MM.1S (cell line): Measurements from ENCODE around the gene MSI2.

Experiments used
- DNase-seq: peaks from one replicate; pipeline ENCODE4 v3.0.0-alpha.2; 2015
- H2AFZ ChIP-seq: fragments of 300-600 bp; sonication (generic); 2 replicates; pipeline ENCODE4 v1.6.0; 2016; ENCODE audit warnings: antibody characterized with exemption, low read length
- H3F3A ChIP-seq: fragments of 300-600 bp; sonication (generic); 2 replicates; pipeline ENCODE4 v1.6.1; 2016; ENCODE audit warnings: mild to moderate bottlenecking, antibody characterized with exemption, low read length, moderate library complexity, mixed read lengths; ENCODE audit not compliant: insufficient read depth
- H3K27ac ChIP-seq: fragments of 300-600 bp; sonication (generic); 2 replicates; pipeline ENCODE4 v1.5.1; 2016; ENCODE audit warnings: mild to moderate bottlenecking, low read length
- H3K27me3 ChIP-seq: fragments of 300-600 bp; sonication (generic); replicated peaks from 2 replicates; pipeline ENCODE4 v1.6.0; 2016; ENCODE audit warnings: low read length; ENCODE audit not compliant: insufficient read depth
- H3K36me3 ChIP-seq: fragments of 300-600 bp; sonication (generic); replicated peaks from 2 replicates; pipeline ENCODE4 v1.6.1; 2016; ENCODE audit warnings: mild to moderate bottlenecking, low read length, mixed read lengths; ENCODE audit not compliant: insufficient read depth
- H3K4me1 ChIP-seq: fragments of 300-600 bp; sonication (generic); 2 replicates; pipeline ENCODE4 v1.6.1; 2016; ENCODE audit warnings: low read length, mixed read lengths
- H3K4me2 ChIP-seq: fragments of 300-600 bp; sonication (generic); 2 replicates; pipeline ENCODE4 v1.6.0; 2016; ENCODE audit warnings: low read depth, low read length
- H3K4me3 ChIP-seq: fragments of 300-600 bp; sonication (generic); 2 replicates; pipeline ENCODE4 v1.5.1; 2016; ENCODE audit warnings: low read length, mixed read lengths
- H3K79me2 ChIP-seq: fragments of 300-600 bp; sonication (generic); 2 replicates; pipeline ENCODE4 v1.6.1; 2016; ENCODE audit warnings: mixed run types, low read length, mixed read lengths
- H3K9ac ChIP-seq: fragments of 300-600 bp; sonication (generic); 2 replicates; pipeline ENCODE4 v1.6.1; 2016; ENCODE audit warnings: low read length, mixed read lengths
- H3K9me2 ChIP-seq: fragments of 300-600 bp; sonication (generic); replicated peaks from 2 replicates; pipeline ENCODE4 v1.6.1; 2016; ENCODE audit warnings: mild to moderate bottlenecking, low read length, mixed read lengths; ENCODE audit not compliant: insufficient read depth
- H3K9me3 ChIP-seq: fragments of 300-600 bp; sonication (generic); replicated peaks from 2 replicates; pipeline ENCODE4 v1.6.1; 2016; ENCODE audit warnings: mild to moderate bottlenecking, low read length, mixed read lengths; ENCODE audit not compliant: insufficient read depth
- H4K20me1 ChIP-seq: fragments of 300-600 bp; sonication (generic); 2 replicates; pipeline ENCODE4 v1.6.1; 2016; ENCODE audit warnings: mild to moderate bottlenecking, low read length, moderate library complexity, mixed read lengths; ENCODE audit not compliant: insufficient read depth
- CTCF ChIP-seq: fragments of 300-600 bp; sonication (generic); IDR thresholded peaks from 2 replicates; pipeline ENCODE4 v1.5.1; 2016; ENCODE audit warnings: antibody characterized with exemption, low read length, mixed read lengths
- EZH2 ChIP-seq: fragments of 300-600 bp; sonication (generic); optimal IDR thresholded peaks from 2 replicates; pipeline ENCODE3; 2017; ENCODE audit warnings: low read depth, mild to moderate bottlenecking, antibody characterized with exemption, low read length, mixed read lengths
- EZH2phosphoT487 ChIP-seq: fragments of 300-600 bp; sonication (generic); IDR thresholded peaks from 2 replicates; pipeline ENCODE4 v1.6.1; 2018; ENCODE audit warnings: antibody characterized with exemption, low read length

The MSI2 gene

GRCh38 chr17:57363580-57363979, 107.3 kb downstream of the MSI2 start:
- Histone ChIP-seq H3K79me2 (peaks cover 97% of the 10 kb centered on the region), H3F3A (peaks cover 12% of the 10 kb centered on the region), H3K27me3 (no peaks in the 10 kb centered on the region), H4K20me1 (no peaks in the 10 kb centered on the region), H3K27ac (no peak overlapping the region), H3K4me3 (no peak overlapping the region), H3K9me3 (no peaks in the 10 kb centered on the region), H3K36me3 (no peaks in the 10 kb centered on the region), H2AFZ (no peak overlapping the region), H3K9me2 (no peaks in the 10 kb centered on the region), H3K9ac (no peak overlapping the region), H3K4me1 (peaks cover 30% of the 10 kb centered on the region), H3K4me2 (no peak overlapping the region)
- DNase-seq = no peak
- no peak for TF ChIP-seq EZH2
- no peak for TF ChIP-seq EZH2phosphoT487
- no peak for TF ChIP-seq CTCF

- H3K27ac ChIP-seq = no peak overlapping the region
- peaks cover 30% of the 10 kb centered on the region for H3K4me1 ChIP-seq
- no peak overlapping the region for H2AFZ ChIP-seq
- H3K79me2 ChIP-seq = peaks cover 95% of the 10 kb centered on the region
- no peak overlapping the region for H3K4me3 ChIP-seq
- no peaks in the 10 kb centered on the region for H3K36me3 ChIP-seq
- TF ChIP-seq CTCF (no peak), EZH2phosphoT487 (no peak), EZH2 (no peak)
- no peak for DNase-seq
- no peaks in the 10 kb centered on the region for H3K27me3 ChIP-seq
- no peaks in the 10 kb centered on the region for H4K20me1 ChIP-seq
- H3K9ac ChIP-seq = no peak overlapping the region
- H3K9me3 ChIP-seq = no peaks in the 10 kb centered on the region
- no peak overlapping the region for H3K4me2 ChIP-seq
- H3K9me2 ChIP-seq = no peaks in the 10 kb centered on the region
- peaks cover 13% of the 10 kb centered on the region for H3F3A ChIP-seq
Measured at GRCh38 chr17:57363998-57364643, 107.8 kb downstream of the MSI2 start.

- Histone ChIP-seq H3K27ac (no peak overlapping the region), H3K36me3 (no peaks in the 10 kb centered on the region), H3K4me3 (no peak overlapping the region), H3K4me1 (peaks cover 25% of the 10 kb centered on the region), H3K79me2 (peaks cover 95% of the 10 kb centered on the region), H3K9me3 (no peaks in the 10 kb centered on the region), H3K9ac (no peak overlapping the region), H3F3A (peaks cover 13% of the 10 kb centered on the region), H3K27me3 (no peaks in the 10 kb centered on the region), H3K4me2 (no peak overlapping the region), H3K9me2 (no peaks in the 10 kb centered on the region), H4K20me1 (no peaks in the 10 kb centered on the region), H2AFZ (no peak overlapping the region)
- DNase-seq = no peak
- no peak for TF ChIP-seq CTCF
- no peak for TF ChIP-seq EZH2
- no peak for TF ChIP-seq EZH2phosphoT487
Measured at GRCh38 chr17:57365420-57365819, 109.1 kb downstream of the MSI2 start.
